22Rv1 (cell line): ENCODE results near the gene LZTR1.
"Not testable (repeated sequence)": the region's sequence is repeated elsewhere in the genome, so short reads cannot be mapped to it uniquely, and the experiment has no call there.

Experiments used
- H3K27ac ChIP-seq: fragments of 450-650 bp; 2 replicates; pipeline ENCODE4 v1.5.1; 2017
- CTCF ChIP-seq: fragments of 450-650 bp; IDR thresholded peaks from 2 replicates; pipeline ENCODE4 v1.5.1; 2017; ENCODE audit warnings: mild to moderate bottlenecking
- ZFX ChIP-seq: fragments of 450-650 bp; IDR thresholded peaks from 2 replicates; pipeline ENCODE4 v1.6.1; 2017; ENCODE audit warnings: antibody characterized with exemption, borderline replicate concordance

Gene LZTR1

GRCh38 chr22:21047035-21047661 lies 65.1 kb downstream of the LZTR1 start:
- TF ChIP-seq ZFX: no peak
- no peak for TF ChIP-seq CTCF
- H3K27ac ChIP-seq: no peak overlapping the region

- no peak for TF ChIP-seq ZFX
- TF ChIP-seq CTCF: no peak
- no peak overlapping the region for H3K27ac ChIP-seq
Observed at GRCh38 chr22:21047730-21048129, 65.6 kb downstream of the LZTR1 start.

- H3K27ac ChIP-seq: not testable (repeated sequence)
Observed at GRCh38 chr22:21048448-21048847, 66.4 kb downstream of the LZTR1 start.
